Panc1 (cell line): ENCODE data around the gene ASF1A.

ENCODE experiments used
- TCF7L2 ChIP-seq: IDR thresholded peaks from 2 replicates; pipeline ENCODE4 v1.6.1; 2011; ENCODE audit warnings: mild to moderate bottlenecking, low read depth, low read length, inconsistent platforms
- TF ChIP-seq, protein P1 (sequence below): fragments of 450-650 bp; IDR thresholded peaks from 2 replicates; pipeline ENCODE4 v1.5.1; 2017; ENCODE audit warnings: mild to moderate bottlenecking

DNA sequence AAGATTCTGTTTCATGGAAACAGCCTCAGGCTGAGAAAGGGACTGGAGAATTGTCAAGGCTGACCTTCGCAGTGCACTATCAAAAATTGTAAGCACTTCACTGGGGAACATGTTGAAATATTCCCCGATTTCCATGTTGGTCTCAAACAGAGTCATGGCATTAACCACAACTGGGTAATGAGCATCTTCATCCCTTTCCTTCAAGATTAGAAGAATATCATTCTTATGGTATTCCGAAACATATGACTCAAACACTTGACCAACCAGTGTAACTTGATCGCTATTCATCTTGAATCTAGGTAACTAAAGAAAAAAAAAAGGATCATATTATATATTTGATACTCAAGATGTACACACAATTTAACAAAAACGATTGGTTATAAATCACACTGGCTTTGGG, 37.5 kb downstream of the ASF1A start:
- no peak for TF ChIP-seq TCF7L2
- TF ChIP-seq, protein P1, sequence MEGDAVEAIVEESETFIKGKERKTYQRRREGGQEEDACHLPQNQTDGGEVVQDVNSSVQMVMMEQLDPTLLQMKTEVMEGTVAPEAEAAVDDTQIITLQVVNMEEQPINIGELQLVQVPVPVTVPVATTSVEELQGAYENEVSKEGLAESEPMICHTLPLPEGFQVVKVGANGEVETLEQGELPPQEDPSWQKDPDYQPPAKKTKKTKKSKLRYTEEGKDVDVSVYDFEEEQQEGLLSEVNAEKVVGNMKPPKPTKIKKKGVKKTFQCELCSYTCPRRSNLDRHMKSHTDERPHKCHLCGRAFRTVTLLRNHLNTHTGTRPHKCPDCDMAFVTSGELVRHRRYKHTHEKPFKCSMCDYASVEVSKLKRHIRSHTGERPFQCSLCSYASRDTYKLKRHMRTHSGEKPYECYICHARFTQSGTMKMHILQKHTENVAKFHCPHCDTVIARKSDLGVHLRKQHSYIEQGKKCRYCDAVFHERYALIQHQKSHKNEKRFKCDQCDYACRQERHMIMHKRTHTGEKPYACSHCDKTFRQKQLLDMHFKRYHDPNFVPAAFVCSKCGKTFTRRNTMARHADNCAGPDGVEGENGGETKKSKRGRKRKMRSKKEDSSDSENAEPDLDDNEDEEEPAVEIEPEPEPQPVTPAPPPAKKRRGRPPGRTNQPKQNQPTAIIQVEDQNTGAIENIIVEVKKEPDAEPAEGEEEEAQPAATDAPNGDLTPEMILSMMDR = no peak
